ENCODE measurements around the gene BRD2. TPM values are rescaled to one million over a fixed set of nuclear protein-coding genes. Genes with fewer than 3 reads are reported as not detected.

BRD2 gene
- total and polyA plus RNA-seq, 9 of the 15 experiments (the other 6 are each of a cell fraction or from before 2014, with no cell fraction given): 19.0 to 252 (median 181) TPM

GRCh38 chr6:32945953-32946352, 22.4 kb upstream of the BRD2 start:
- Histone ChIP-seq H3K79me2 (ENCODE audit: control insufficient read depth, insufficient read depth, low read length) (no peaks in the 10 kb centered on the region), H3K4me1 (replicated peaks in 1 of 2; ENCODE audit: control insufficient read depth in 2 of 2, insufficient read depth in 2 of 2, low read length in 2 of 2) (no peaks in the 10 kb centered on the region), H3K9ac (ENCODE audit: insufficient read depth in 1 of 2, low read depth in 2 of 2, low read length in 2 of 2) (no peak overlapping the region), H3K9me3 (replicated peaks; ENCODE audit: control insufficient read depth, insufficient read depth, low read depth, low read length) (no peaks in the 10 kb centered on the region), H4K20me1 (replicated peaks; ENCODE audit: control insufficient read depth, insufficient read depth, low read length) (no peaks in the 10 kb centered on the region), H3K27ac (ENCODE audit: extremely low read depth, low read depth, low read length) (no peak overlapping the region), H3K4me2 (ENCODE audit: insufficient read depth, low read length) (no peak overlapping the region), H3K4me3 (no peak overlapping the region), H2AFZ (ENCODE audit: low read depth, low read length) (no peak overlapping the region), H3K36me3 (ENCODE audit: control insufficient read depth, insufficient read depth, low read length) (no peaks in the 10 kb centered on the region), H3K9me1 (ENCODE audit: control insufficient read depth, insufficient read depth, low read length) (no peaks in the 10 kb centered on the region), H3K27me3 (ENCODE audit: control insufficient read depth in 2 of 2, insufficient read depth in 2 of 2, low read length in 2 of 2) (peaks cover 8 to 31% of the 10 kb centered on the region in 2 experiments)
- no TSS peak for BruUV-seq (replicated peaks)
- ChIA-PET CTCF (ENCODE audit: low intra/inter-chr PET ratio) (no interaction called here), POLR2A (no interaction called here)
- ATAC-seq (no peak), FAIRE-seq (no peak), DNase-seq (ENCODE audit: extremely low read depth in 1 of 4, low spot score in 3 of 4) (no peak)
- intact Hi-C loops (cut with micrococcal nuclease) (loop anchor here (5.0 kb wide), 1 partner anchor 59 kb away; no protein-coding TSS in a partner anchor), in situ Hi-C loops (cut with MboI) (no loop called here)
- no peak for TF ChIP-seq FOXK2 (conservative IDR thresholded peaks at IDR 0.05 in 1 of 2, IDR thresholded peaks at IDR 0.05 in 1 of 2; ENCODE audit: low read depth in 2 of 2)
- no peak for TF ChIP-seq SIN3A (IDR thresholded peaks at IDR 0.05; ENCODE audit: borderline replicate concordance in 2 of 2, control insufficient read depth in 1 of 2, low read depth in 2 of 2, low read length in 2 of 2)
- TF ChIP-seq ZBTB26 (CRISPR knock-in tag; IDR thresholded peaks at IDR 0.05): no peak
- no peak for TF ChIP-seq ZFX (CRISPR knock-in tag; IDR thresholded peaks at IDR 0.05)
- no peak for TF ChIP-seq RFX5 (IDR thresholded peaks at IDR 0.05; ENCODE audit: low read depth, low read length)
- no peak for TF ChIP-seq ZNF449 (CRISPR knock-in tag; IDR thresholded peaks at IDR 0.05)
- TF ChIP-seq ARID1B (IDR thresholded peaks at IDR 0.05): no peak
- no peak for TF ChIP-seq LEF1 (IDR thresholded peaks at IDR 0.05)
- no peak for TF ChIP-seq TAF7 (tag; IDR thresholded peaks at IDR 0.05)
- no peak for TF ChIP-seq ZNF140 (CRISPR knock-in tag; IDR thresholded peaks at IDR 0.05)
- TF ChIP-seq CREBBP (IDR thresholded peaks at IDR 0.05; ENCODE audit: low read depth, low read length): no peak
- TF ChIP-seq NFATC3 (IDR thresholded peaks at IDR 0.05): no peak
- no peak for TF ChIP-seq CCNT2 (IDR thresholded peaks at IDR 0.05; ENCODE audit: borderline replicate concordance, extremely low read depth, insufficient read length, low read depth, low read length)
- no peak for TF ChIP-seq MAX (CRISPR knock-in tag; IDR thresholded peaks at IDR 0.05)

Data from K562 (cell line).